HG03066 (cell line): ENCODE data around the gene TEX47.

Experiments
- ATAC-seq: cut with Tn5 transposase; IDR thresholded peaks from one replicate; pipeline ENCODE4 v1.9.1; 2021; ENCODE audit warnings: low read depth; ENCODE audit not compliant: unreplicated experiment

Gene TEX47

DNA sequence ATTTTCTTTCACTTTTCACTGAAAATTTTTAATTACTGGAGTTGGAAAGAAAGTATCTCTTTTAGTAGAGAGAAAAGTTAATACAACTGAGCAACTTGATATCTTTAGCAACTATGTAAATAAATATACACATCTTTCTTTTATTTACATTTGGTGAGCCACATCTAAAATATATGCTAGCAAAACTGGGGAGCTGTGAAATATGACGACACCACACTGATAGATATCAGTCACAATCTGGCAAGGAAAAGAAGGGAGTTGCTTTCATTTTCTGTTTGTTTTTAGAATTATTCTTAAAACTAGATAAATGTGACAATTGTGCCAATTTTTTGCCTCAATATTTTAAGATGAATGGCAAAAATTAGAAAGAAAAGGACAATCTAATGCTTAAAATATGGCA, 38.7 kb downstream of the TEX47 start:
- no peak for ATAC-seq

DNA sequence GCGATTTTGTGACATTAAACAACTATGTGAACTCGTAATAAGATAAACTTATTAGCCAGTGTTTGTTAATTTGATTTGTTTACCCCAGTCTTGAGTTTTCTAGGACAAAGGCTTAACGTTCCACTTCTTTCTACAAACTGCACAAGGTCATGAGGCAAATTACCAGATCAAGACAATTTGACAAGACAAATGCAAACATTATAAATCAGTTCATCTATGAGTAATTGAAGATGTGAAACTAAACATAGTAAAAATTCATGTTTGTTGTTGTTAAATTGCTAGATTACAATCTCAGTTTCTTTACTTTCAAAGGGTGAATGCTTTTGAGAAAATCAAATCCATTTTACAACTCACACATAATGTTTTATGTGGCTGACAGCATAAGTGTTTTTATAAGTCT, 49.4 kb downstream of the TEX47 start:
- ATAC-seq = no peak
